Measurements from ENCODE around the gene GPR137B.

DNA sequence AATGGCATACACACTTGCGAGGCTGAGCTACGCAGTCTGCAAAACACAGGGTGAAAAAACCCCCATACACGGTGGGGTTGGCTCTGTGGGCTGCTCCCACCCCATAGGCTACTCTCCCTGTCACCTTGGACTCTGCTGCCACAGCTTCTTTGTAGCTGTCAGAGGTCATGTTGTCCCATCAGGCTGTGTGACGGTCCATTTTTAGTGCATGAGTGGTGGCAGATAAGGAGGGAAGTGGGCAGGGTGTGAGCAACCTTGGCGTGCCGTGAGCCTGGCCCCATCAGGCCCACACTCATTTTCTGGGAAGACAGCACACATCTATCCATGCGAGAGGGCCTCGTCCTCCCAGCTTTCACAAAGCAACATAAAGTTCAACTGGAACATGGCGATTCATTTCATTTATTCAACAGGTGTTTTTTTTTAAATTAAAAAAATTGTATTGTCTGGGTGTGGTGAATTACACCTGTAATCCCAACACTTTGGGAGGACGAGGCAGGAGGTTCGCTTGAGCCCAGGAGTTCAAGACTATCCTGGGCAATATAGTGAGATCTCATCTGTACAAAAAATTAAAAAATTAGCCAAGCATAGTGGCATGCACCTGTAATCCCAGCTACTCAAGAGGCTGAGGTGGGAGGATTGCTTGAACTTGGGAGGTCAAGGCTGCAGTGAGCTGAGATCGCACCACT lies 9.5 kb downstream of the GPR137B start:
- TF ChIP-seq, protein P1, sequence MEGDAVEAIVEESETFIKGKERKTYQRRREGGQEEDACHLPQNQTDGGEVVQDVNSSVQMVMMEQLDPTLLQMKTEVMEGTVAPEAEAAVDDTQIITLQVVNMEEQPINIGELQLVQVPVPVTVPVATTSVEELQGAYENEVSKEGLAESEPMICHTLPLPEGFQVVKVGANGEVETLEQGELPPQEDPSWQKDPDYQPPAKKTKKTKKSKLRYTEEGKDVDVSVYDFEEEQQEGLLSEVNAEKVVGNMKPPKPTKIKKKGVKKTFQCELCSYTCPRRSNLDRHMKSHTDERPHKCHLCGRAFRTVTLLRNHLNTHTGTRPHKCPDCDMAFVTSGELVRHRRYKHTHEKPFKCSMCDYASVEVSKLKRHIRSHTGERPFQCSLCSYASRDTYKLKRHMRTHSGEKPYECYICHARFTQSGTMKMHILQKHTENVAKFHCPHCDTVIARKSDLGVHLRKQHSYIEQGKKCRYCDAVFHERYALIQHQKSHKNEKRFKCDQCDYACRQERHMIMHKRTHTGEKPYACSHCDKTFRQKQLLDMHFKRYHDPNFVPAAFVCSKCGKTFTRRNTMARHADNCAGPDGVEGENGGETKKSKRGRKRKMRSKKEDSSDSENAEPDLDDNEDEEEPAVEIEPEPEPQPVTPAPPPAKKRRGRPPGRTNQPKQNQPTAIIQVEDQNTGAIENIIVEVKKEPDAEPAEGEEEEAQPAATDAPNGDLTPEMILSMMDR (IDR thresholded peaks at IDR 0.05) = no peak
- no peak for TF ChIP-seq POLR2A (IDR thresholded peaks at IDR 0.05)

All from heart left ventricle (tissue), 13 donors.